NCI-H1048 (cell line): ENCODE results near the gene TMEM238L.

Source experiments
- DNase-seq: peaks from one replicate; lab custom pipeline; 2025; lab: John Stamatoyannopoulos, UW

Gene TMEM238L

DNA sequence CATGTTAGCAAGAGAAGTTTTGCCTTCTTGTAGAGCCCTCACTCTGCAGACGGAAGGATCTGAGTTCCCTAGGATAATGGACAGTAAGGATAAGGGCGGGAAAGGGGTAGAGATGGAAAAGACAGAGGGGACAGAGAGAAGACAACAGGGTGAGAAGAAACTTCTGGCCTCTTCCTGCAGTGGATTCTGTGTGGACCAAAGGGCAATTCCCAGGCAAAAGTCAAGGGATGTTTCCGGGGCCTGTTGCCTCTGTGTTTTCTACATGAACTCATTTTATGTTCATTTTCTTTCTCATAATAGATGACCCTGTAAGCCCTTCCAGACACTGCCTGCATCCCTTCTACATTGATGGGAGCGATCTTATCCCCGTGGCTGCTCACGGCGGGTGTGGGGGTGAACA lies 647 bp upstream of the TMEM238L start:
- DNase-seq = no peak

GRCh38 chr17:10803350-10803749 lies 549 bp downstream of the TMEM238L start:
- no peak for DNase-seq

GRCh38 chr17:10802496-10803284 lies 1.2 kb downstream of the TMEM238L start:
- DNase-seq = no peak

- no peak for DNase-seq
Measured at GRCh38 chr17:10799407-10799806, 4.5 kb downstream of the TMEM238L start.

GRCh38 chr17:10798910-10799309 lies 5.0 kb downstream of the TMEM238L start:
- no peak for DNase-seq

GRCh38 chr17:10798332-10798749 lies 5.6 kb downstream of the TMEM238L start:
- DNase-seq = no peak

GRCh38 chr17:10797476-10798328 lies 6.2 kb downstream of the TMEM238L start:
- DNase-seq = no peak

GRCh38 chr17:10793816-10794215 lies 10.1 kb downstream of the TMEM238L start:
- peak; percentile 63 for DNase-seq

GRCh38 chr17:10793256-10793655 lies 10.6 kb downstream of the TMEM238L start:
- DNase-seq = no peak

GRCh38 chr17:10792151-10792550 lies 11.7 kb downstream of the TMEM238L start:
- DNase-seq = no peak

GRCh38 chr17:10790491-10791401 lies 13.2 kb downstream of the TMEM238L start:
- DNase-seq = no peak

- no peak for DNase-seq
Measured at GRCh38 chr17:10789694-10790271, 14.1 kb downstream of the TMEM238L start.

DNA sequence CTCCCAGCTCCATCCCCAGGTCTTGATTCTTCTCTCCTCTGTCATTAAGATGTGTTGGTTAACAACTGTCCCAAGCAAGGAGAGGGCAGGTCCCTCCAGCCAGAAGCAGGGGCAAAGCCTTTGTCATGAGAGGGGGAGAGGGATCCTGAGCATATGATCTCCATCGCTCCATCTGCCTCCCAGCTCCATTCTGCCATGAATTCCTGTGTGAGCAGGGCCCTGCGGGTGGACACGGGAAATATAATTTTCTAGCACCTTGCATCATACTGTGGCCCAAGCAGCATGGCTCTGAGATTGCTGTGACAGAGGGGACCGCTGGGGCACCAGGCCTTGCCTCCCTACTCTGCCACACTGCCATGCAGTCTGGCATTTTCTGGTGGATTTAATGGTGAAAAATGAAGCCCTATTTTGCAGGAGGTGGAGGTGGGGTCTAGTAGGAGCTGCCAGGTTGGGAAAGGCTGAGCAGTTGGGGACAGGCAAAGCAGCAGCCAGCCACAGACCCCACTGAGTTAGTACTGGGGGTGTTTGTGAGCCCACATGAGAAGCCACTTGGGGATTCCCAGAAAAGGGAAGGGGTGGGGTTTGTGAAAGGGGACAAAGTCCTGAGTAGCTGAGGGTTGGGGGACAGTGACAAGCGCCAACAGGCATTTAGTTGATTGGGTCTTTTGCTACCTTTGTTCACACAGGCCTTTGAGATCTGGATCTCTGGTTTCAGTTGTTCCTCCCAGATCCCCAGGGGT lies 16.4 kb downstream of the TMEM238L start:
- DNase-seq = no peak

DNA sequence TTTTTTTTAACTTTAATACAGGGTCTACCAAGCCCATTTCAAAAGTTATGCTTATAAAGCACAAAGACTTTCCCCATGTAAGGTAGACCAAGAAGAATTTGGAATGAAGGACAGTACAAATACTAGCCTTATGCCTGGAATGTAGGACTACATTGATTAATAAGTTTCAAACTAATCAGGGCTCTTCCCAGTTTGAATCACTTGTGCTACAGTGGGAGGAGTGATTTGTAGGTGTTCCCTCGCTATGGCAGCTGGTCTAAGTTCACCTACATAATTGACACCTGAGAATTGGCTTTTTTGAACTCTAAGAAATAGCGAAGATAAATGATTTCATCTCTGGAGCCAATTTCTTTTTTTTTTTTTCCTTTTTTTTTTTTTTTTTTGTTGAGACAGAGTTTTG lies 18.6 kb downstream of the TMEM238L start:
- no peak for DNase-seq

- no peak for DNase-seq
Measured at GRCh38 chr17:10779609-10780008, 24.3 kb downstream of the TMEM238L start.

GRCh38 chr17:10777890-10778289 lies 26.0 kb downstream of the TMEM238L start:
- no peak for DNase-seq

- DNase-seq = no peak
Measured at GRCh38 chr17:10777131-10777807, 26.6 kb downstream of the TMEM238L start.

- DNase-seq = no peak
Measured at GRCh38 chr17:10776381-10776780, 27.5 kb downstream of the TMEM238L start.

- no peak for DNase-seq
Measured at GRCh38 chr17:10775740-10776356, 28.1 kb downstream of the TMEM238L start.

DNA sequence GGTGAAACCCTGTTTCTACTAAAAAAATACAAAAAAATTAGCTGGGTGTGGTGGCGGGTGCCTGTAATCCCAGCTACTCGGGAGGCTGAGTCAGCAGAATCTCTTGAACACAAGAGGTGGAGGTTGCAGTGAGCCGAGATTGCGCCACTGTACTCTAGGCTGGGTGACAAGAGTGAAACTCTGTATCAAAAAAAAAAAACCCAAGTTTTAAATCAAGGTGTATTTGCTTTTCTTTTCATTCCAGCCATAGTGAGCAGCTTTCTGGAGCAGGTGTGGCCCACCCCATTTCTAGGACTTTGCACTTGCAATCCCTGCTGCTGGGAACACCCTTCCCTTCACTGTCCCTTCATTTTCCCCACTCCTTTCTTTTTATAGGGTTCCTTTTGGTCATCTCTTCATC lies 28.8 kb downstream of the TMEM238L start:
- DNase-seq = no peak
